Muscle of back (tissue), 11 donors: ENCODE measurements around the gene ARSG. TPM values are rescaled to one million over a fixed set of nuclear protein-coding genes. Genes with fewer than 3 reads are reported as not detected.
"Not testable (repeated sequence)": the region's sequence is repeated elsewhere in the genome, so short reads cannot be mapped to it uniquely, and the experiment has no call there.

ENCODE experiments used
- DNase-seq, 3 donors: peaks; one replicate each; pipeline versions ENCODE4 v3.0.0 to v3.0.0-alpha.2; 2013
- polyA plus RNA-seq, 10 donors: library from polyadenylated mRNA; unstranded; fragments of 120-200 nt; gene quantifications; one replicate each; pipeline ENCODE4 v1.2.1, GENCODE V29; 2013; ENCODE audit not compliant: insufficient read length in 10 of 10

The ARSG gene
- polyA plus RNA-seq, 10 donors, result 2.2 to 4.3 (median 3.1) TPM

DNA sequence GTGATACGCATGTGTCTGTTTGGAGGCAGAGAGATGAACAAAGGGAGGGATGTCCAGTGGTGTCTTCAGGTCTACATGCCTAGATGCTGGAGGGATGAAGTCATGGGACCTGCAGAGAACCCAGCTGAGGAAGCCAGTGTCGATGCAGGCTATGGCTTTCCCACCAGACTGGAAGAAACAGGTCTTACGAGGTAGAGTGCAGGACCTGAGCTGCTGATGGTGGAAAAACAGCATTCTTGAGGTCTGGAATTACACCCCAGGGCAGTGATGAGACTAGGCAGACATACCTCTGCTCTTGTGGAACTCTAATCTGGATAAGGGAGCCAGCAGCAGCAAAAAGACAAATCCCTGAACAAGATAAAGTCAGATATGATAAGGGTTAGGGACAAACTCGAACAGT is 37.4 kb downstream of the ARSG start:
- no peak for DNase-seq

DNA sequence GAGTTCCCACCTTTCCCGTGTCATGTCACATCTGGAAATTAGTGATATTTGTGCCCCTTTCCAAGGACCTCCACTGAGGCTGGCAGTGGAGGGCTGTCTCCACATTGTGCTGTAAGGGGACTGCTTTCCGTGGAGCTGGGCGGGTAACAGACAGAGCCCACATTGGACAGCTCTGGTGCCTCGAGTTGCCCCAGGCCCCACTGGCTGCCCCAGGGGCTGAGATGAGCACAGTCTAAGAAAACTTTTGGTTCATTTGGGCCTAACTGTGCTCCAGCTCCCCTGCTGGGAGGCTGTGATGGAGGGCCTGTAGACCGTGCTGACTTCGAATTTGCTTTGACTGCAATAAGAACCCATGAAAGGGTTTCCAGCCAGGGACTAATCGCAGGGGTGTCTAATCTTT is 38.0 kb downstream of the ARSG start:
- no peak for DNase-seq

DNA sequence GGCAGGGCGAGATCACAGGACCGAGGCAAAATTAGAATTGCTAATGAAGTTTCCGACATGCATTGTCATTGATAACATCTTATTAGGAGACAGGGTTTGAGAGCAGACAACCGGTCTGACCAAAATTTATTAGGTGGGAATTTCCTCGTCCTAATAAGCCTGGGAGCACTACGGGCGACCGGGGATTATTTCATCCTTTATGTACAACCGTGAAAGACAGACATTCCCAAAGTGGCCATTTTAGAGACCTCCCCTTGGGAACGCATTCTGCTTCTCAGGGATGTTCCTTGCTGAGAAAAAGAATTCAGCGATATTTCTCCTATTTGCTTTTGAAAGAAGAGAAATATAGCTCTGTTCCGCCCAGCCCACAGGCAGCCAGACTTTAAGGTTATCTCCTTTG is 40.6 kb downstream of the ARSG start:
- DNase-seq, result not testable (repeated sequence)

DNA sequence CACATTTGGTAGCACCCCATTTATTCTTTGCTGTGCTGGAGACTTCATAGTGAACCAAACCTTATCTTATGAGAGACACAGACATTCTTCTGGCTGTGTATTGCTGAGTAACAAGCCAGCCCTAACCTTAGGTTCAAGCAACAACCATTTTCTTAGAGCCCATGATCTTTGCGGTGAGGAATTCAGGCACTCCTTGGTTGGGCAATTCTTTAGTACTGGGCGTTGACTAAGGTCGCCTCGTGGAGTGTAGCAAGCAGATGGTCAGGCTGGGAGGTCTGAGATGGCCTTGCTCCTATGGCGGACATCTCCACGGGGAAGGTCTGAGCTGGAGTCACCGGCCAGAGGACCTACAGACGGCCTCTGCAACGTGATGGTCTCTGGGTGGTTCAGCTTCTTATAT is 43.1 kb downstream of the ARSG start:
- DNase-seq, result no peak

DNA sequence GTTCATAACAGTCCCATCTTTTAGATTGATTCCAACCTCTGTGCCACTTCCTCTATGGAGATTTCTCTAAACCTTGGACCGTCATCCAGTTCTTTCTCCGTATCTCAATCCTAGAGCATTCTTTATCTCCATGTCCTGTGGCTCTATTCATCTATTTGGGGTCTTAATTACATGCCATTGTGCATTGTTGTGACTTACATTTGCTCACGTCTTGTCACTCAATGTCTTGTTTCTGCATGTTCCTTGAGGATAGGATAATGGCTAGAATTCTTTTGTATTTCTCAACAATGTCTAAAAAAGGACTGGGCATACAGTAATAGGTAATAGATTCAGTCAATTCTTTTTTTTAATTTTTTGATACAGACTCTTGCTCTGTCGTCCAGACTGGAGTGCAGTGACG is 50.2 kb downstream of the ARSG start:
- no peak for DNase-seq

DNA sequence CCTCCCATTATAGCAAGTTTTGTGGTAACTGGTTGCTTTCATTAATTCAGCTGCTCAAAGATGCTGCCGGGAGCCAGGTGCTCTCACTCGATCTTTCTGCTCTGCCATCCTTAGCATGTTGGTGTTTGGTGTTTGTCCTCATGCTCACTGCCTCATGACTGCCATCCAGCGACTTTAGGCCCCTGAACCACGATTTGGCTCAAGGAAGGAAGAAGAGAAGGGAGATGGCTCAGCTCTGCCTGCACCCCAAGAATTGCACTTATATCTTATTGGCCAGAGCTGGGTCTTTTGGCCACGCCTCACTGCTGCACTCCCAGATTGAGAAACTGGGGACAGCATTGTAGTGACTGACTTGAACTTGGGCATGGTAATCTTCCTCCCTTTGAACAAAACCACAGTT is 52.7 kb downstream of the ARSG start:
- DNase-seq, result no peak

DNA sequence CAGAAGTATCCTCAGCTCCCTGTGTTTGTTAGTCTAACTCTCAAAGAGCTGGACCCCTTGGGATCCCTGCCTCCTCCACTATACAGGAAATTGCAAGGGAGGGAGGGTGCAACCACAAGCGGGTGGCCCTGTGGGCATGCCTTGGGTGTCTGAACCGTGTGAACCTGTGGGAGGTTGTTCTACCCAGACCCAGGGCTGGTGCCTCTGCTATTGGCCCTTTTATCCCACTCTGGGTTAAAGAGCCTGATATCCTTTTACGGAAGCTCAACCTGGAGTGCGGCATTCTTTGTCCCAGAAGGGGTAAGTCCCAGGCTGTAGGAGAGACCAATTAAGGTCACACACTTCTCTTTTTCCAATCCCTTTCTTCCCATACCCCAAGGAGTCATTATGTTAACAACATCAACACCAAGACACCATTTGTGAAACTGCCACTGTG is 53.4 kb downstream of the ARSG start:
- DNase-seq, result no peak

DNA sequence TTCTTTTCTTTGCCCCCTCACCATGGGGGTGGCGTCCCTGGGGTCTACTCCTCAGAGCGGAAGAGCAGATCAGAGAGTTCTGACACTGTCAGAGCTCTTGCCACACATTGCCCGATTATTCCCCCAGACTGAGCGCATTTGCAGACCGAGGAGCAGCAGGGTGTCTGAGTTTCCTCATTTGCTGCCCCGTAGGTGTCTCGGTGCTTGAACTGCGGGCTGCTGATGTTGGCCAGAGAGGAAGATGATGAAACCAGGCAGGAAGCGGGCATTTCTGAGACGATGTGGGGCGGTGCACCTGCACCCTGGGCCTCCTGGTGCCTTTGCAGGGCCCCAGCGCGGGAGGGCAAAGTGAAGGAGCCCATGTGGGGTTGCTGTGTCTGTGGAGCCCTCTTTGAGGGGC is 55.2 kb downstream of the ARSG start:
- DNase-seq, result peak in 1 of 3 donors; percentile 12

DNA sequence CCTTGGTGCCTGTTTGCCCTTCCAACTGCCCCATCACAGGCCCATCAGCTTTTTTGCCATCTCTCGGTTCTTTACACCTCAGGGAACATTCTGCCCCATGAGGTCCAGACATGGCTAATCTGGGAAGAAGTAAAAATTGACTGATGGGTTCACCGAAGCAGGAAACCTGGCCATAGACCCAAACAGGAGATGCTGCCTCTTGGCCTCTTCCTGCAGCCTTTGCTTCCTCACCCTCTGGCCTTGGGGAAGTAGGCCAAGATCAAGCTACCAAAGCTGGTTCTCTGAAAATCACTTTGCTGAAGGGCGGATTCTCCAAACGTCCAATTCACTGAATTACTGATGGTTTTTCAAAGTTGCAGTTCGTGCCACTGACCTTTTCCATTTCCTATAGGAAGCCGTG is 56.1 kb downstream of the ARSG start:
- DNase-seq, result no peak

DNA sequence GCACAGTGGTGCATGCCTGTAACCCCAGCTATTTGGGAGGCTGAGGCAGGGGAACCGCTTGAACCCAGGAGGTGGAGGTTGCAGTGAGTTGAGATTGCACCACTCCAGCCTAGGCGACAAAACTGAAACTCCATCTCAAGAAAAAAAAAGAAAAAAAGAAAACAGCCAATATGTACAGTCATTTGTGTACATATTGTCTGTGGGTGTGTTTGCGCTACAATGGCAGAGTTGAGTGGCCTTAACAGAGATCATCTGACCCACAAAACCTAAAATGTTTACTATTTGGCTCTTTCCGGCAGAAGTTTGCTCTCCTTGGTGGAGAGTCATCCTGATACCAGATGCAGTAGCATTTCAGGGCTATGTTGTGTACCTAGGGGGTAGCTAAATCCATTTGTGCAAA is 57.9 kb downstream of the ARSG start:
- DNase-seq, result no peak

DNA sequence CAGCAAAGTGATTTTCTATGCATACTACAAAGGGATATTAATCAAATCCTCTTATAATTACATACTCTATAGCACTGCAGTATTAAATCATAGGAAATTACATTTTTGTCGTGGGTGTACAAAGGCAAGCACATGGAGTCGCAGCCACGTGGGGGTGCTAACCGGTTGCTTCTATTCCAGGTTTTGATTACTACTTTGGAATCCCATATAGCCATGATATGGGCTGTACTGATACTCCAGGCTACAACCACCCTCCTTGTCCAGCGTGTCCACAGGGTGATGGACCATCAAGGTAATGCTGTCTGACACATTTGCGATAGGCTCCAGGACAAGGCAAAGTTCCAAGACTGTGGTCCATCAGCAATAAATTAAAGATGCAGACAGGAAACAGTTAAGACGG is 60.1 kb downstream of the ARSG start:
- DNase-seq, result peak in 1 of 3 donors; percentile 16

DNA sequence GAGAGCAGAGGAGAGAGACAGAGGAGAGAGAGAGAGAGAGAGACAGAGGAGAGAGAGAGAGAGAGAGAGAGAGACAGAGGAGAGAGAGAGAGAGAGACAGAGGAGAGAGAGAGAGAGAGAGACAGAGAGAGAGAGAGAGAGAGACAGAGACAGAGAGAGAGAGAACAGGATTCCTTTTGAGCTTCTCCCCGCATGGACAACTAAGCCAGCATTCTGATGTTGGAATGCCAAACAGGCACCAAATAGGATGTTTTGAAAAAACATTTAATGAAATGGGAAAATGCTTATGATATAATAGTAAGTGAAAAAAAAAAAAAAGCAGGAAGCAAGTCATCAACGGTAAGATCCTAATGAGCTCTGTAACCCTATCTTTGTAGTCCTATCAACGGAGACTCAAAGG is 60.7 kb downstream of the ARSG start:
- DNase-seq, result no peak

DNA sequence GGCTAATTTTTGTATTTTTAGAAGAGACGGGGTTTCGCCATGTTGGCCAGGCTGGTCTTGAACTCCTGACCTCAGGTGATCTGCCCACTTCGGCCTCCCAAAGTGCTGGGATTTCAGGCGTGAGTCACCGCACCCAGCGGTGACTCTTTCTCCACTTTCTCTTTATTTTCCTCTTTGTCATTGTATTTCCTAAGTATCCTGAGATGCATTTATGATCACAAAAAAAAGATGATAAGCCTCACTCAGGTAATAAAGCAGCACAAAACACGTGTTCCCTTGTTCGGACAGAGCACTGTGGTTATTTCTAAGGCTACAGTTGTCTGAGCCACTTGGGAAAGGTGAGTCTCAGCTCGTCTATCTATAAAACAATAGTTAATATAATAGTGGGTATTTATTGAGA is 61.4 kb downstream of the ARSG start:
- not testable (repeated sequence) for DNase-seq

DNA sequence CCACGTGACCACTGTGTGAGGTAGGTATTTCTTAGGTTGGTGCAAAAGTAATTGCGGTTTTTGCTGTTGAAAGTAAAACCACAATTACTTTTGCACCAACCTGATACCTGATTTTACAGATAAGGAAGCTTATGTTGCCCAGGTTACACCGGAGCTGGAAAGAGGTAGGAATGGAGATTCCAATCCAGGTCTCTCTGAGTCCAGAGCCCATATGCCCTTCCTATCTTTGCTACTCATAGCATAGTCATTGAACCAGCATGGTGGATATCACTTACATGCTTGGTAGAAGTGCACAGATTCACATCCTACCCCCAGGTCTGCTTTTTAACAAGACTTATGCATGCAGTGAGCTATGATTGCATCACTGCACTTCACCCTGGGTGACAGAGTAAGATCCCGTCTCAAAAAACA is 61.8 kb downstream of the ARSG start:
- no peak for DNase-seq

DNA sequence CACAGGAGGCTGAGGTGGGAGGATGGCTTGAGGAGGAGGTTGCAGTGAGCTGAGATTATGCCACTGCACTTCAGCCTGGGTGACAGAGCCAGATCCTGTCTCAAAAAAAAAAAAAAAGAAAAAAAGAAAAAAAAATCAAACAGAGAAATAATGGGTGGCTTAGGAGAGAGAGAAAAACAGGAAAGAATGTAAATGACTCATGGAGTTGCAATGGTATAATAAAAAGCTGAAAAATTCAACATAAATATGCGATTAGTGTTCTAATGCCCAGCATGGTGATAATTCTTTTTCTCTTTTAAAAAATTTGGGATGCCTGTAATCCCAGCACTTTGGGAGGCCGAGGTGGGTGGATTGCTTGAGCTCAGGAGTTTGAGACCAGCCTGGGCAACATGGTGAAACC is 63.0 kb downstream of the ARSG start:
- DNase-seq, result peak in 1 of 3 donors; percentile 14

DNA sequence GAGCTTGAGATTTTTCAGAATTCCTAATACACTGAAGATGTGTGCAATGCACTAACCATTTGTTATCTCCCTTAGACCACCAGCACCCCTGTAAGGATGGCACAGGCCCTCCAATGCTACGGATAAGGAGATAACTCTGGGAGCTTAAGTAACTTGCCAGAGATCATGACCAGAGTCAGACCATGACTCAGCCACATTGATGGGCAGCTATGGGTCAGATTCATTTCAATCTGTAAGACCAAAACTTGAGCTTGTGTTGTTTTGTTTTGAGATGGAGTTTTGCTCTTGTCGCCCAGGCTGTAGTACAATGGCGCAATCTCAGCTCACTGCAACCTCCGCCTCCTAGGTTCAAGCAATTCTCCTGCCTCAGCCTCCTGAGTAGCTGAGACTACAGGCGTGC is 63.8 kb downstream of the ARSG start:
- DNase-seq, result not testable (repeated sequence)

DNA sequence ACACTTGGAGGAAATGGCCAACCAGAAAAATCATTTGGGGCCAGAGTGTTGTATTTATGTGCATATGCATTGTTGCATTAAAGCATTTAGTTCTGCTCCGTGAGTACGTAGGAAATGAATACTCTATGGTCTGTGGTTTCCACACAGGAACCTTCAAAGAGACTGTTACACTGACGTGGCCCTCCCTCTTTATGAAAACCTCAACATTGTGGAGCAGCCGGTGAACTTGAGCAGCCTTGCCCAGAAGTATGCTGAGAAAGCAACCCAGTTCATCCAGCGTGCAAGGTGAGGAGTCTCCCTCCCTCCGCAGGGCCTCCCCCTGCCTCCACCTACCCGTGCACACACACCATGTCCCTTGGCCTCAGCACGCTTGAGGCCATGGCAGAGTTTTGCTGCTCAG is 65.2 kb downstream of the ARSG start:
- peak in 1 of 3 donors; percentile 16 for DNase-seq

DNA sequence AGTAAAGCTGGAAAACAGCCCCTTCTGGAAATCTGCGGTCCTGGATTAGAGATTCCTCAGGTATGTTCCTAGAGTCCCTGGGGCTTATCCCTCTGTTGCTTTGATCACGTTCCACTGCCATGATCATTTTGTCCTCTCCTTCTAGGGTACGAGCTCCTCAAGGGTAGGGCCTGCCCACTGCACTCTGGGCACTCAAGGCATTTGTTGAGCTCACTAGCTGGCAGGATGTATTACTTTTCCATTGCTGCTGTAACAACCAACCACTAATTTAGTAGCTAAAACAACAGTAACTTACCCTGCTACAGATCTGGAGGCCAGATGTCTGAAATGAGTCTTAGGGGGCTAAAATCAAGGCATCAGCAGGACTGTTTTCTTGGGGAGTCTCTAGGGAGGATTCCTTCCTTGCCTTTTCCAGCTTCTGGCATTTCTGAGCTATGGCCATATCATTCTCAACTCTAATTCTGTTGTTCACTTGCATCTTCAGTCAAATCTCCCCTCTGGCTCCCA is 65.7 kb downstream of the ARSG start:
- DNase-seq, result no peak

DNA sequence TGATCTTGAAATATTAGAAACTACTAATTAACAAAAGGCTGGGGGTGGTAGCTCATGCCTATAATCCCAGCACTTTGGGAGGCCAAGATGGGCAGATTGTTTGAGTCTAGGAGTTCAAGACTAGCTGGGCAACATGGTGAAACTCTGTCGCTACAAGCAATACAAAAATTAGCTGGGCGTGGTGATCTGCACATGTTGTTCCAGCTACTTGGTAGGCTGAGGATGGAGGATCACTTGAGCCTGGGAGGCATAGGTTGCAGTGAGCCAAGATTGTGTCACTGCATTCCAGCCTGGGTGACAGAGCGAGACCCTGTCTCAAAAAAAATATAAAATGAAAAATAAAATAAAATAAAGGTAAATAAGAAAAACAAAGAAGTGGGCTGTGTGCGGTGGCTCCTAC is 66.6 kb downstream of the ARSG start:
- no peak for DNase-seq

DNA sequence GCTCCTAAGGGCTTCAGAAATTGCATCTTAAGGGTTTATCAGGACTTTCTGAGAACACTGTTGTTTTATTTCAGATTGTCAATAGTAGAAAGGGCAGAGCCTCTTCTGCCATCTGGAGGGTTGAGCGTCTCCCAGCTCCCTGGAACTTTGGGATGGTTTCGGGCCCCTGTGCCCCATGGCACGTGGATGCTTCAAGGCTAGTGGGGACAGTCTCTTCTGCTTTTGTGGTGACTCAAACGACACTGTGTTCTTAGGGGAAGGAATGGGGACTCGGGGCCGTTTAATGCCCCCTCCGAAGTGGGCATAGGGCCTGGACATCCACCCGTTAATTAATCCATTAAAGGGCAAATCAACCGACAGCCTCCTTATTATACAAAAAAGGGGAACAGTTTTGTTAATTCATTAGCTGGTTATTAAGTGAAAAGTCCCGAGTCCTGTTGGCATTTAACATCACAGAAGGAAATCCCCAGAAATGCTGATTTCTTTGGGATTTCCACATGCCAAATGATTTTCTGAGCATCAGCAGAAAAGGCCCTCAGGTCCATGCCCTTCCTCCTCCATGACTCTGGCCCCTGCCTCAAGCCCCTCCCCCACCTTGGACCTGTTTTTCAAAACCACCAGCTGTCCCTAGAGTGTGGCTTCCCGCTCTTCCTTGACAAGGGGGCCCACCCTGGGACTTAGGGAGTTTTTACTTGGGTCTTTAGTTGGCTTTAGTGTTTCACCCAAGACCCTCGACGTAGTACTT is 68.7 kb downstream of the ARSG start:
- no peak for DNase-seq

DNA sequence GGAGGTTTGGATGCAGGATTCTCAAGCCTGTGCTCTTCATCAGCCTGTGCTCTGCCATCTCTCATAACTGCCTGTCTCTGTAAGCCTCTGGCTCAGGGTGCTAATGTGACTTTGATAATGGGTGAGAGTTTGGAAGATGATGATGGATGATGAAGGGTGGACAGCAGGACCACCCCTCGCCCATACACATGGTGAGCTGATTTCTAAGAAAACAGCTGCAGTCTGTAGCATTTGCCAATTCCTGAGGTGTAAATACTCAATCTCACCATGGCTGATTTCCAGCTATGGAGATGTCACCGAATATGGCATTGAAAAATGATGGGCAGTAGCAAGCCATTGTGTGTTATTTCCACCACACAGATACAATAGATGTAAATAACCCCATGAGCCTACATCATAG is 74.2 kb downstream of the ARSG start:
- no peak for DNase-seq

DNA sequence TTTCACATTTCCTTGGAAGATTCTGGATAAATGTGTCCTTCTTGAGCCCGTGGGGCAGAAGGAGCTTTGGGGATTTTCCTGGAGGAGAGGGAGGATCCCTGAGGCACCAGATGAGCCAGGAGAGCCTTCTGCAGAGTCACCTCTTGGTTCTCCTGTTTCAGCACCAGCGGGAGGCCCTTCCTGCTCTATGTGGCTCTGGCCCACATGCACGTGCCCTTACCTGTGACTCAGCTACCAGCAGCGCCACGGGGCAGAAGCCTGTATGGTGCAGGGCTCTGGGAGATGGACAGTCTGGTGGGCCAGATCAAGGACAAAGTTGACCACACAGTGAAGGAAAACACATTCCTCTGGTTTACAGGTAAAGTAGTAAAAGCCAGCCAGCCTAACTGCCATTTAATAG is 77.1 kb downstream of the ARSG start:
- no peak for DNase-seq

DNA sequence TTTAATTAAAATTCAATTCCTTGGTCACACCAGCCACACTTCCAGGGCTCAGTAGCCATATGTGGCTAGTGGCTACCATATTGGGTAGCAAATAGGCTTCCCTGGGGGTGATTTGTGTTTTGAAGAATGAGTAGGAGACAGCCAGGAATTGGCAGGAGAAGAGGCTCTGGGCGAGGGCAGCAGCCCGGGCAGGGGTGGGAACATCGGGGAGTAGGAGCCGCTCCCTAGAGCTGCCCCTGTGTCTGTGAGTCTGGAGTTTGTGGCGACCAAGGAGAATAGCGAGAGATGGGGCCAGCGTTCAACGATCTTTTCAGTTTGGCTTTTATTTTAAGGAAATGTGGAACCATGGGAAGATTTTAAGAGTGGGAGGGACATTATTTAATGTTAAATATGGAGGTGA is 84.3 kb downstream of the ARSG start:
- no peak for DNase-seq

DNA sequence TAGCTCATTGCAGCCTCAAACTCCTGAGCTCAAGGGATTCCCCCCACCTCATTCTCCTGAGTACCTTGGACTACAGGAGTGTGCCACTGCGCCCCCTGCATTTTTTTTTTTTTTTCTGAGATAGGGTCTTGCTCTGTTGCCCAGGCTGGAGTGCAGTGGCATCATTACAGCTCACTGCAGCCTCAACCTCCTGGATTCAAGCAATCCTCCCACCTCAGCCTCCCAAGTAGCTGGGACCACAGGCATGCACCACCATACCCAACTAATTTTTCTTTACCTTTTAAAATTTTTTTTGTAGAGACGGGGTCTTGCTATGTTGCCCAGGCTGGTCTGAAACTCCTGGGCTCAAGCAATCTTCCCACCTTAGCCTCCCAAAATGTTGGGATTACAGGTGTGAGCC is 84.9 kb downstream of the ARSG start:
- not testable (repeated sequence) for DNase-seq
